ENCODE measurements around the gene AHCYL2. TPM values are rescaled to one million over a fixed set of nuclear protein-coding genes. Genes with fewer than 3 reads are reported as not detected.

The AHCYL2 gene
- total RNA-seq = 10 to 100 TPM; 13.4 to 16.6 TPM
- 19.3 to 24.7 reads per million in 2 donors for total RNA-seq

GRCh38 chr7:129224251-129225205 lies at the start of gene AHCYL2:
Gene AHCYL2 (plus strand): TSS chr7:129225030.
- ATAC-seq (peak; percentile 94), DNase-seq (peak; percentile 92 to 98 (median 97))
- H3K4me3 Mint-ChIP-seq = peak within 1 kb of the TSS; percentile 98
- H3K27ac Mint-ChIP-seq = peak within 1 kb of the TSS; percentile 92
- no peaks in the 10 kb centered on the region for H3K36me3 Mint-ChIP-seq (ENCODE audit: low read depth)
- no peaks in the 10 kb centered on the region for H3K9me3 ChIP-seq (ENCODE audit: control insufficient read depth, low read length, poor library complexity, severe bottlenecking)
- H3K27me3 Mint-ChIP-seq = no peaks in the 10 kb centered on the region
- peaks cover 34% of the 10 kb centered on the region for H3K4me1 Mint-ChIP-seq

GRCh38 chr7:129176916-129177710 lies 47.7 kb upstream of the AHCYL2 start:
- Mint-ChIP-seq H3K27ac (no peak overlapping the region), H3K36me3 (ENCODE audit: low read depth) (no peaks in the 10 kb centered on the region), H3K27me3 (peaks cover 28% of the 10 kb centered on the region), H3K4me3 (no peak overlapping the region), H3K4me1 (no peaks in the 10 kb centered on the region)
- no peaks in the 10 kb centered on the region for H3K9me3 ChIP-seq (ENCODE audit: control insufficient read depth, low read length, poor library complexity, severe bottlenecking)
- no peak for ATAC-seq
- no peak for DNase-seq

- peaks cover 12% of the 10 kb centered on the region for H3K4me1 Mint-ChIP-seq
- H3K4me3 Mint-ChIP-seq = no peak overlapping the region
- peaks cover 5% of the 10 kb centered on the region for H3K36me3 Mint-ChIP-seq (ENCODE audit: low read depth)
- no peaks in the 10 kb centered on the region for H3K9me3 ChIP-seq (ENCODE audit: control insufficient read depth, low read length, poor library complexity, severe bottlenecking)
- ATAC-seq (no peak), DNase-seq (no peak)
- peaks cover 54% of the 10 kb centered on the region for H3K27me3 Mint-ChIP-seq
- H3K27ac Mint-ChIP-seq = no peak overlapping the region
Observed at GRCh38 chr7:129184981-129185670, 39.7 kb upstream of the AHCYL2 start.

- H3K36me3 Mint-ChIP-seq (ENCODE audit: low read depth) = peaks cover 5% of the 10 kb centered on the region
- H3K4me3 Mint-ChIP-seq = no peak overlapping the region
- peaks cover 56% of the 10 kb centered on the region for H3K27me3 Mint-ChIP-seq
- no peaks in the 10 kb centered on the region for H3K9me3 ChIP-seq (ENCODE audit: control insufficient read depth, low read length, poor library complexity, severe bottlenecking)
- no peak overlapping the region for H3K27ac Mint-ChIP-seq
- ATAC-seq (no peak), DNase-seq (no peak)
- peaks cover 12% of the 10 kb centered on the region for H3K4me1 Mint-ChIP-seq
Observed at GRCh38 chr7:129186749-129187260, 38.0 kb upstream of the AHCYL2 start.

- Mint-ChIP-seq H3K4me3 (peak overlapping the region; percentile 89), H3K27ac (no peak overlapping the region), H3K4me1 (peaks cover 12% of the 10 kb centered on the region), H3K27me3 (peaks cover 64% of the 10 kb centered on the region), H3K36me3 (ENCODE audit: low read depth) (peaks cover 7% of the 10 kb centered on the region)
- no peak for ATAC-seq
- no peaks in the 10 kb centered on the region for H3K9me3 ChIP-seq (ENCODE audit: control insufficient read depth, low read length, poor library complexity, severe bottlenecking)
- DNase-seq = no peak
Observed at GRCh38 chr7:129187681-129188371, 37.0 kb upstream of the AHCYL2 start.

GRCh38 chr7:129188372-129188891 lies 36.4 kb upstream of the AHCYL2 start, which contains the start of gene SMO:
Gene SMO (plus strand): TSS chr7:129188633. CDS start chr7:129189152, 519 bp downstream.
- peaks cover 12% of the 10 kb centered on the region for H3K4me1 Mint-ChIP-seq
- H3K36me3 Mint-ChIP-seq (ENCODE audit: low read depth) = peaks cover 7% of the 10 kb centered on the region
- no peak within 1 kb of the TSS for H3K27ac Mint-ChIP-seq
- peaks cover 70% of the 10 kb centered on the region for H3K27me3 Mint-ChIP-seq
- peak within 1 kb of the TSS; percentile 89 for H3K4me3 Mint-ChIP-seq
- no peak for DNase-seq
- ATAC-seq = peak; percentile 44
- H3K9me3 ChIP-seq (ENCODE audit: control insufficient read depth, low read length, poor library complexity, severe bottlenecking) = no peaks in the 10 kb centered on the region

- ATAC-seq = peak; percentile 20
- Mint-ChIP-seq H3K27ac (no peak overlapping the region), H3K36me3 (ENCODE audit: low read depth) (peaks cover 7% of the 10 kb centered on the region), H3K4me3 (peak overlapping the region; percentile 89), H3K27me3 (peaks cover 70% of the 10 kb centered on the region), H3K4me1 (peaks cover 12% of the 10 kb centered on the region)
- no peak for DNase-seq
- no peaks in the 10 kb centered on the region for H3K9me3 ChIP-seq (ENCODE audit: control insufficient read depth, low read length, poor library complexity, severe bottlenecking)
Observed at GRCh38 chr7:129188892-129189660, 35.8 kb upstream of the AHCYL2 start.

- Mint-ChIP-seq H3K27me3 (peaks cover 64% of the 10 kb centered on the region), H3K27ac (no peak overlapping the region)
Observed at GRCh38 chr7:129189661-129190310, 35.0 kb upstream of the AHCYL2 start.

GRCh38 chr7:129191272-129191671 lies 33.6 kb upstream of the AHCYL2 start:
- ATAC-seq = no peak
- DNase-seq = no peak

More at GRCh38 chr7:129189661-129190310, 35.0 kb upstream of the AHCYL2 start:
- peaks cover 12% of the 10 kb centered on the region for H3K4me1 Mint-ChIP-seq
- H3K9me3 ChIP-seq (ENCODE audit: control insufficient read depth, low read length, poor library complexity, severe bottlenecking) = no peaks in the 10 kb centered on the region
- H3K4me3 Mint-ChIP-seq = peak overlapping the region; percentile 85
- ATAC-seq (no peak), DNase-seq (no peak)
- peaks cover 7% of the 10 kb centered on the region for H3K36me3 Mint-ChIP-seq (ENCODE audit: low read depth)

GRCh38 chr7:129193892-129194291 lies 30.9 kb upstream of the AHCYL2 start:
- DNase-seq = no peak
- Mint-ChIP-seq H3K27ac (no peak overlapping the region), H3K36me3 (ENCODE audit: low read depth) (peaks cover 2% of the 10 kb centered on the region), H3K4me3 (no peak overlapping the region), H3K27me3 (peaks cover 38% of the 10 kb centered on the region), H3K4me1 (peaks cover 6% of the 10 kb centered on the region)
- H3K9me3 ChIP-seq (ENCODE audit: control insufficient read depth, low read length, poor library complexity, severe bottlenecking) = no peaks in the 10 kb centered on the region
- no peak for ATAC-seq

More at GRCh38 chr7:129191272-129191671, 33.6 kb upstream of the AHCYL2 start:
- Mint-ChIP-seq H3K4me1 (peaks cover 12% of the 10 kb centered on the region), H3K27ac (no peak overlapping the region), H3K4me3 (no peak overlapping the region), H3K36me3 (ENCODE audit: low read depth) (peaks cover 7% of the 10 kb centered on the region), H3K27me3 (peaks cover 55% of the 10 kb centered on the region)
- H3K9me3 ChIP-seq (ENCODE audit: control insufficient read depth, low read length, poor library complexity, severe bottlenecking) = no peaks in the 10 kb centered on the region

GRCh38 chr7:129197771-129198170 lies 27.1 kb upstream of the AHCYL2 start:
- no peak for ATAC-seq
- Mint-ChIP-seq H3K27ac (no peak overlapping the region), H3K4me1 (no peaks in the 10 kb centered on the region), H3K27me3 (peaks cover 25% of the 10 kb centered on the region), H3K4me3 (no peak overlapping the region), H3K36me3 (ENCODE audit: low read depth) (no peaks in the 10 kb centered on the region)
- H3K9me3 ChIP-seq (ENCODE audit: control insufficient read depth, low read length, poor library complexity, severe bottlenecking) = no peaks in the 10 kb centered on the region
- no peak for DNase-seq
